WERI-Rb-1 (cell line): ENCODE data around the gene ULK4.
"Not testable (repeated sequence)": the region's sequence is repeated elsewhere in the genome, so short reads cannot be mapped to it uniquely, and the experiment has no call there.

Experiments used
- DNase-seq: peaks from one replicate; pipeline ENCODE4 v3.0.0-alpha.2; 2020
- H3K27ac ChIP-seq: fragments of 250-450 bp; sonication (Bioruptor Pico); 2 replicates; pipeline ENCODE4 v1.5.1; 2020; ENCODE audit warnings: mild to moderate bottlenecking, moderate library complexity
- H3K27me3 ChIP-seq: fragments of 250-450 bp; sonication (Bioruptor Pico); 2 replicates; pipeline ENCODE4 v1.5.1; 2021; ENCODE audit warnings: mild to moderate bottlenecking, low read depth, moderate library complexity; ENCODE audit not compliant: insufficient read depth, severe bottlenecking
- H3K36me3 ChIP-seq: fragments of 250-450 bp; sonication (Bioruptor Pico); 2 replicates; pipeline ENCODE4 v1.5.1; 2020; ENCODE audit warnings: mild to moderate bottlenecking, moderate library complexity
- H3K4me3 ChIP-seq: 2 replicates; pipeline ENCODE4 v1.5.1; 2011; ENCODE audit warnings: low read depth, mild to moderate bottlenecking, control low read depth, low read length
- H3K9me3 ChIP-seq: fragments of 250-450 bp; sonication (Bioruptor Pico); 2 replicates; pipeline ENCODE4 v1.5.1; 2021; ENCODE audit warnings: mild to moderate bottlenecking, moderate library complexity; ENCODE audit not compliant: severe bottlenecking
- TF ChIP-seq, protein P1 (sequence below): IDR thresholded peaks from 2 replicates; pipeline ENCODE4 v1.5.1; 2011; ENCODE audit warnings: low read depth, mild to moderate bottlenecking, control low read depth, inconsistent platforms, low read length

The ULK4 gene

DNA sequence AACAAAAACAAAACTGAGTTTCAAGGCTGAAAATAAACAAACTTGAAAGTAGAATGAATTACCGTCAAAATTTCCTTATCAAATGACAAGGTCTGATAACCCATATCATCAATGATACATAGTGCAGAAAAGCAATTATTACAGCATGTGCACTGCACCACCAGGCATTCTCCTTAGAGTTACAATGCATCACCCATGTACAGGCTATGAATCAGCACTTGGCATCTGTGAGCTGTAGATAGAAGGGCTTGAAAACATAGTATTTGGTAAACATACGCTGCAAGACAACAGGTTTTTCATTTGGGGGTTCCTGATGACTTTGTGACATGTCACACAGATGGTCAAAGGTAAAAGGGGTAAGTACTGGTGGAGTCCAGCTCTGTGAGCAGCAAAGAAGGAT, 497.5 kb downstream of the ULK4 start:
- TF ChIP-seq, protein P1, sequence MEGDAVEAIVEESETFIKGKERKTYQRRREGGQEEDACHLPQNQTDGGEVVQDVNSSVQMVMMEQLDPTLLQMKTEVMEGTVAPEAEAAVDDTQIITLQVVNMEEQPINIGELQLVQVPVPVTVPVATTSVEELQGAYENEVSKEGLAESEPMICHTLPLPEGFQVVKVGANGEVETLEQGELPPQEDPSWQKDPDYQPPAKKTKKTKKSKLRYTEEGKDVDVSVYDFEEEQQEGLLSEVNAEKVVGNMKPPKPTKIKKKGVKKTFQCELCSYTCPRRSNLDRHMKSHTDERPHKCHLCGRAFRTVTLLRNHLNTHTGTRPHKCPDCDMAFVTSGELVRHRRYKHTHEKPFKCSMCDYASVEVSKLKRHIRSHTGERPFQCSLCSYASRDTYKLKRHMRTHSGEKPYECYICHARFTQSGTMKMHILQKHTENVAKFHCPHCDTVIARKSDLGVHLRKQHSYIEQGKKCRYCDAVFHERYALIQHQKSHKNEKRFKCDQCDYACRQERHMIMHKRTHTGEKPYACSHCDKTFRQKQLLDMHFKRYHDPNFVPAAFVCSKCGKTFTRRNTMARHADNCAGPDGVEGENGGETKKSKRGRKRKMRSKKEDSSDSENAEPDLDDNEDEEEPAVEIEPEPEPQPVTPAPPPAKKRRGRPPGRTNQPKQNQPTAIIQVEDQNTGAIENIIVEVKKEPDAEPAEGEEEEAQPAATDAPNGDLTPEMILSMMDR: no peak
- no peaks in the 10 kb centered on the region for H3K27me3 ChIP-seq
- no peaks in the 10 kb centered on the region for H3K36me3 ChIP-seq
- H3K4me3 ChIP-seq: no peak overlapping the region
- H3K9me3 ChIP-seq: no peaks in the 10 kb centered on the region
- no peak overlapping the region for H3K27ac ChIP-seq
- DNase-seq: no peak

DNA sequence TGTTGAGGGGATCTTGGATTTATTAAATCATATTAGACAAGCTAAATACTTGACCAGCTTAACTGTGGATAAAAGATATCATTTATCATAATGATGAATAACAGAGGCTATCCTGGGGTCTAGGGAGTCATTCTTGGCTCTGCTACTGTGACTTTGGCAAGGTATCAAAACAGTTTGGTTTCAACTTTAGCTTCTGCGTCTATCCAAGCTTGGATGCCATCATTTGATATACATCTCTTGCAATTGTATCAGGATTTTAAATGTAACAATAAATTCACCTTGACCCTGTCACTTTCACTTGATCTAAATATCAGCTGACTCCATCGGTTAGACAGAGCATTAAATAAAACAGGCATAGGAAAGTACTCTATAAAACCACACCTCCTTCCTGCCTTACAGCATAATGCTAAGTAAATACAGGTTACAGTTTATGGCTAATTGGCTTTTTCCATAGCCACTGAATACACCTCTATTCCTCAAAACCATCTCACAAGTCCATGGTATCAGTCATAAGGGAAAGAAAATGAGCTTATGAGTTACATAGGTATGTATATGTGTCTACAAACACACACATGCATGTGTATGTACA, 499.7 kb downstream of the ULK4 start:
- Histone ChIP-seq H3K4me3 (no peak overlapping the region), H3K27ac (no peak overlapping the region), H3K9me3 (no peaks in the 10 kb centered on the region), H3K27me3 (no peaks in the 10 kb centered on the region), H3K36me3 (no peaks in the 10 kb centered on the region)
- TF ChIP-seq, protein P1: no peak
- DNase-seq: no peak

DNA sequence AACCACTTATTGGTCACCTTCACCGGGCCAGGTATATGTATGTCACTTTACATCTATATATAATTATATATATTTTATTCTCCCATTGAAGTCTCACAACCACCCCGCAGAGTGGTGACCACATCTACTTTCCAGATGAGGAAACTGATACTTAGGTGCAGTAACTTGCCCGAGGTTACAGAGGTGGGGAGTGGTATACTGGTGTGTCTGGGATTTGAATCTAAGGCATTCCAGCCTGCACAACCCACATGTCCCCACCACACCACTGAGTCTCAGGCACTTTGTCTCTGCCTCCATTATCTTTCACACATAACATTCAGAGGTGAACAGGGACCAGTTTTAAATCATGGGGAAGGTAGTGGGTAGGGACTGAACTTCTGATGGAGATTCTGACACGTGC, 501.2 kb downstream of the ULK4 start:
- Histone ChIP-seq H3K36me3 (no peaks in the 10 kb centered on the region), H3K4me3 (no peak overlapping the region), H3K27ac (no peak overlapping the region), H3K9me3 (no peaks in the 10 kb centered on the region), H3K27me3 (no peaks in the 10 kb centered on the region)
- TF ChIP-seq, protein P1: no peak
- no peak for DNase-seq

DNA sequence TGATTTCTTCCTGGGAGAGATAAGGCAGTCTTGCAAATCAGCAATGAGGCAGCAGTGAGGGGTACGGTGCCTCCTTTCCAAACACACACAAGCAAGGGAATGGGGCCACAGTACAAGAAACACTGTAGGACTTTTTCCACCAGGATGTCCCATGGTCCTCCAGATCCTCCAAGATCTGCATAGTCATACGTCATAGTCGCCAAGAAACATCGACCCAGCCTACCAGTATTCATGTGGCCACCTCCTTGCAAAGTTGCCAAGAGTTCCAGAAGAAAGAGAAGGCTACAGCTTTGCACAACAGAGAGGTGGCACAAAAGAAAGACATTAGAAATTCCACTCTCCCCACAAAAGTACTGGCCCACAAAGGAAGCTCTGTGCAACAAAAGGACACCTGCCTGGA, 504.7 kb downstream of the ULK4 start:
- Histone ChIP-seq H3K4me3 (no peak overlapping the region), H3K27ac (no peak overlapping the region), H3K9me3 (no peaks in the 10 kb centered on the region), H3K27me3 (no peaks in the 10 kb centered on the region), H3K36me3 (no peaks in the 10 kb centered on the region)
- TF ChIP-seq, protein P1: no peak
- DNase-seq: no peak

DNA sequence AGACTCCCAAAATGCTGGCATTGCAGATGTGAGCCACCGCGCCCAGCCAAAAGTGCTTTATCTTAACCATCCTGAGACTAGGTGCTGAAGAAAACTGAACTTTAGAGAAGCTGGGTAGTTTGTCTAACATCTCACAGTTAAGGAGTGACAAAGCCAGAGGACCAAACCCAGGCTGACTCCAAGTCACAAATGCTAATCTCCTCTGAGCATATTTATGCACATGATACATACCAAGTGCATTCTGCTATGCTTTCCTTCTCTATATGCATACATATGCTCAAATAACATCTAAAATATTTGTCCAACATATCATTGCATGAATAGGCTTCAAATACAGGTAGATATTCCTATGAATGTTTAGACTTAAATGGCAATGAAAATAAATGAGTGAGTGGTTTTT, 505.7 kb downstream of the ULK4 start:
- H3K27me3 ChIP-seq: no peaks in the 10 kb centered on the region
- TF ChIP-seq, protein P1: no peak
- no peaks in the 10 kb centered on the region for H3K36me3 ChIP-seq
- H3K27ac ChIP-seq: no peak overlapping the region
- DNase-seq: no peak
- no peaks in the 10 kb centered on the region for H3K9me3 ChIP-seq
- no peak overlapping the region for H3K4me3 ChIP-seq

DNA sequence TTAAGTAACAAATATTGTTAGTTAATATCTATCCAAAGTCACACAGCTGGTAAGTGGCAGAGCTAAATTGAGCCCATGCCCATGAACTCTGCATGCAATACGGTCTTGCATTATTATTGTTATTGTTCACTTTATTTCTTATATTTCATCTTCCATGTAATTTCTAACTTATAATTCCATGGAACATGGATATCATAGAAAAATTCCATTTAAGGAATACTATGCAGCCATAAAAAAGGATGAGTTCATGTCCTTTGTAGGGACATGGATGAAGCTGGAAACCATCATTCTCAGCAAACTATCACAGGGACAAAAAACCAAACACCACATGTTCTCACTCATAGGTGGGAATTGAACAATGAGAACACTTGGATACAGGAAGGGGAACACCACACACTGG, 508.3 kb downstream of the ULK4 start:
- not testable (repeated sequence) for H3K27me3 ChIP-seq, DNase-seq, H3K4me3 ChIP-seq, H3K27ac ChIP-seq, H3K9me3 ChIP-seq, H3K36me3 ChIP-seq
